Endodermal cell (in vitro differentiated cells): ENCODE measurements around the gene HADHB. TPM values are rescaled to one million over a fixed set of nuclear protein-coding genes. Genes with fewer than 3 reads are reported as not detected.
A peak's percentile ranks its signal among the peaks of the same experiment; 100 is the strongest.
"Not testable (repeated sequence)": the region's sequence is repeated elsewhere in the genome, so short reads cannot be mapped to it uniquely, and the experiment has no call there.

Experiments
- DNase-seq: peaks from one replicate; pipeline ENCODE4 v3.0.0-alpha.2; 2017
- H3K27ac ChIP-seq: 2 replicates; pipeline ENCODE4 v1.5.1; 2013; ENCODE audit warnings: mild to moderate bottlenecking, low read depth, low read length, moderate library complexity
- H3K27me3 ChIP-seq: 2 replicates; pipeline ENCODE4 v1.6.1; 2013; ENCODE audit warnings: mild to moderate bottlenecking, low read length, moderate library complexity; ENCODE audit not compliant: insufficient read depth, control insufficient read depth, poor library complexity, severe bottlenecking
- H3K36me3 ChIP-seq: 2 replicates; pipeline ENCODE4 v1.7.0; 2013; ENCODE audit warnings: mild to moderate bottlenecking, low read length, moderate library complexity; ENCODE audit not compliant: control insufficient read depth, insufficient read depth
- H3K4me1 ChIP-seq: one replicate; pipeline ENCODE4 v1.7.0; 2013; ENCODE audit warnings: low read length; ENCODE audit not compliant: control insufficient read depth, insufficient read depth
- H3K4me3 ChIP-seq: 2 replicates; pipeline ENCODE4 v1.5.1; 2013; ENCODE audit warnings: mild to moderate bottlenecking, low read length, moderate library complexity
- H3K9ac ChIP-seq: 2 replicates; pipeline ENCODE4 v1.6.1; 2013; ENCODE audit warnings: mild to moderate bottlenecking, low read length, moderate library complexity; ENCODE audit not compliant: poor library complexity, severe bottlenecking; ENCODE audit errors: extremely low read depth
- H3K9me3 ChIP-seq: 2 replicates; pipeline ENCODE4 v1.6.1; 2013; ENCODE audit warnings: mild to moderate bottlenecking, low read length, moderate library complexity; ENCODE audit not compliant: control insufficient read depth
- H3K27ac Mint-ChIP-seq: 2 replicates; pipeline ENCODE4 v1.8.0; 2020; ENCODE audit warnings: mixed read lengths
- H3K27me3 Mint-ChIP-seq: 2 replicates; pipeline ENCODE4 v1.8.0; 2021; ENCODE audit warnings: mild to moderate bottlenecking, mixed read lengths; ENCODE audit not compliant: insufficient read depth
- H3K36me3 Mint-ChIP-seq: 2 replicates; pipeline ENCODE4 v1.8.0; 2020; ENCODE audit warnings: low read depth, mixed read lengths
- H3K4me1 Mint-ChIP-seq: 2 replicates; pipeline ENCODE4 v1.8.0; 2020; ENCODE audit warnings: mixed read lengths
- H3K4me3 Mint-ChIP-seq: 2 replicates; pipeline ENCODE4 v1.8.0; 2020; ENCODE audit warnings: mild to moderate bottlenecking, moderate library complexity, mixed read lengths
- H3K9me3 Mint-ChIP-seq: 2 replicates; pipeline ENCODE4 v1.8.0; 2020; ENCODE audit warnings: mild to moderate bottlenecking, mixed read lengths
- CTCF ChIP-seq: fragments of 200-600 bp; sonication (generic); conservative IDR thresholded peaks from 2 replicates; pipeline ENCODE4 v1.5.0; 2021; ENCODE audit warnings: antibody characterized with exemption, mild to moderate bottlenecking
- WGBS, 2 experiments: methylation state at CpG; one replicate each; pipeline versions ENCODE4 v1.1.5 to v1.1.7; 2013; ENCODE audit warnings: missing lambda C conversion rate in 2 of 2, mixed read lengths in 1 of 2; ENCODE audit not compliant: insufficient coverage in 1 of 2, insufficient read length in 1 of 2; 5-methylcytosine and 5-hydroxymethylcytosine counted together
- total RNA-seq, 2 donors: library from RNA; stranded (reverse); fragmentation: NEBNext Ultra II Directional in 1 of 2; extraction: Animal tissue kit (Norgen Biotek cat#: 25700) in 1 of 2; gene quantifications; 2 replicates in 1 of 2; 3 replicates in 1 of 2; pipeline ENCODE4 v1.2.1, GENCODE V29; 2021

The HADHB gene
- total RNA-seq, 2 donors from 2014 or later, result 37.8 to 41.0 TPM

DNA sequence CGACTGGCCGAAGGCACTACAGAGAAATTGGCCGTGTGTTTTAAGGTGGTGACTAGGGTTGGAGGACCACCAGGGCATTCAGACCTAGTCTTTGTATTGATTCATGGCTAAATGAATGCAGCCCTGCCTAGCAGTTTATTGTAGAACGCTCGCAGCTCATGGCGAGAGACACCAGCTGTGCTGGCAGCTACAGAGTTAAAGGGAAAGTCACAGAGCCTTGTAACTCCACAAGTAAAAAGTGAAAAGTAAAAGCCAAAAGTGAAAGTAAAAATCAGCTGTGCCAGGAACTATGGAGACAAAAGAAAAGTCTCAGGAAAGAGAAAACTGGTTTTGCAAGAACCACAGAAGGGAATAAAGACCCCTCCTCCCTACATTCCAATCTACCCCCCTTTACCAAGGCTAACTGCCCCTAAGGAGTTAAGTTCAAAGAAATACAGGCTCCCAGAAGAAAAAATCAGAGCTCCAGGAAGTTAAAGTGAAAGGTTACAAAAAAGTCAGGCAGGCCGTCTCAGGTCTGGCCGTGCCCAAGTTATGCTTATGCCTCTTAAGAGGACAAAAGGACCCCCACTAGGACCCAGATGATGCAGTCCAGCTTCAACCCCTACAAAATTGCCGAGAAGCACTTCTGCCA lies 54.8 kb downstream of the HADHB start:
- 12 to 21% methylated on average over 6 to 8 of the region's 9 CpGs for WGBS, 2 experiments
- H3K9ac ChIP-seq, result no peak overlapping the region
- H3K4me3 ChIP-seq, result peak overlapping the region; percentile 21
- peaks cover 5% of the 10 kb centered on the region for H3K9me3 Mint-ChIP-seq
- no peak for TF ChIP-seq CTCF
- no peaks in the 10 kb centered on the region for H3K36me3 Mint-ChIP-seq
- peaks cover 4% of the 10 kb centered on the region for H3K4me1 Mint-ChIP-seq
- peak; percentile 72 for DNase-seq
- H3K27me3 Mint-ChIP-seq, result peaks cover 8% of the 10 kb centered on the region
- H3K4me3 Mint-ChIP-seq, result no peak overlapping the region
- H3K27me3 ChIP-seq, result peaks cover 69% of the 10 kb centered on the region
- no peak overlapping the region for H3K27ac Mint-ChIP-seq
- H3K9me3 ChIP-seq, result no peaks in the 10 kb centered on the region
- peak overlapping the region; percentile 80 for H3K27ac ChIP-seq
- H3K36me3 ChIP-seq, result no peaks in the 10 kb centered on the region
- no peaks in the 10 kb centered on the region for H3K4me1 ChIP-seq

- H3K9me3 Mint-ChIP-seq, result no peaks in the 10 kb centered on the region
- no peak overlapping the region for H3K27ac ChIP-seq
These were observed 55.6 kb downstream of the HADHB start for GRCh38 chr2:26300234-26300925.

DNA sequence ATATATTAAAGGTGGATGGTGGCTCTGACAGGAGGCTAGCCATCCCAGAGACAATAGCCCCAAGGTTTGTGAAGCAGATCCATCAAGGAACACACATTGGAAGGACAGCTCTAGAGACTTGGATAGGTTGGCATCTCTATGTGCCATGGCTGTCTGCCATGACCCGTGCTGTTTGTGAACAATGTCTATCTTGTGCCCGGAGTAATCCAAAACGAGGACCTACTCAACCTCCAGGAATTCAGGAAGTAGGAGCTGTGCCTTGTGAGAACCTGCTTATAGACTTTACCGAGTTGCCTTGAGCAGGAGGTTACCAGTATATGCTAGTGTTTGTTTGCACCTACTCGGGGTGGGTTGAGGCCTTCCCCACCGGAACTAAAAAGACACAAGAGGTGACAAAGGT lies 58.1 kb downstream of the HADHB start:
- no peak overlapping the region for H3K9ac ChIP-seq
- peaks cover 54% of the 10 kb centered on the region for H3K27me3 ChIP-seq
- no peak overlapping the region for H3K27ac Mint-ChIP-seq
- no peak overlapping the region for H3K27ac ChIP-seq
- H3K4me1 Mint-ChIP-seq, result no peaks in the 10 kb centered on the region
- TF ChIP-seq CTCF, result no peak
- WGBS, 2 experiments, result 93 to 98% methylated on average over 6 of the region's 6 CpGs
- no peak overlapping the region for H3K4me3 Mint-ChIP-seq
- no peaks in the 10 kb centered on the region for H3K9me3 Mint-ChIP-seq
- no peaks in the 10 kb centered on the region for H3K9me3 ChIP-seq
- no peak overlapping the region for H3K4me3 ChIP-seq
- no peak for DNase-seq
- no peaks in the 10 kb centered on the region for H3K36me3 Mint-ChIP-seq
- H3K36me3 ChIP-seq, result no peaks in the 10 kb centered on the region
- no peaks in the 10 kb centered on the region for H3K4me1 ChIP-seq
- peaks cover 8% of the 10 kb centered on the region for H3K27me3 Mint-ChIP-seq

More at GRCh38 chr2:26300234-26300925, 55.6 kb downstream of the HADHB start:
- Mint-ChIP-seq H3K27me3 (peaks cover 8% of the 10 kb centered on the region), H3K4me3 (no peak overlapping the region), H3K36me3 (no peaks in the 10 kb centered on the region), H3K27ac (no peak overlapping the region), H3K4me1 (peaks cover 4% of the 10 kb centered on the region)
- no peak overlapping the region for H3K4me3 ChIP-seq
- DNase-seq, result no peak
- no peaks in the 10 kb centered on the region for H3K4me1 ChIP-seq
- no peaks in the 10 kb centered on the region for H3K9me3 ChIP-seq
- TF ChIP-seq CTCF, result no peak
- H3K9ac ChIP-seq, result no peak overlapping the region
- H3K36me3 ChIP-seq, result no peaks in the 10 kb centered on the region
- 78% methylated on average over 21 to 22 of the region's 22 CpGs for WGBS, 2 experiments
- H3K27me3 ChIP-seq, result peaks cover 69% of the 10 kb centered on the region

- not testable (repeated sequence) for H3K4me1 Mint-ChIP-seq, H3K9me3 ChIP-seq, H3K36me3 ChIP-seq, H3K9ac ChIP-seq, H3K4me3 Mint-ChIP-seq, H3K4me1 ChIP-seq, H3K27ac Mint-ChIP-seq, DNase-seq, H3K4me3 ChIP-seq, H3K27me3 Mint-ChIP-seq, H3K27ac ChIP-seq, H3K36me3 Mint-ChIP-seq, H3K9me3 Mint-ChIP-seq
- 91% methylated on average over 4 to 7 of the region's 7 CpGs for WGBS, 2 experiments
- H3K27me3 ChIP-seq, result peaks cover 32% of the 10 kb centered on the region
These were observed 60.4 kb downstream of the HADHB start for GRCh38 chr2:26305094-26305493.
